ENCODE measurements around the gene IL17C.

DNA sequence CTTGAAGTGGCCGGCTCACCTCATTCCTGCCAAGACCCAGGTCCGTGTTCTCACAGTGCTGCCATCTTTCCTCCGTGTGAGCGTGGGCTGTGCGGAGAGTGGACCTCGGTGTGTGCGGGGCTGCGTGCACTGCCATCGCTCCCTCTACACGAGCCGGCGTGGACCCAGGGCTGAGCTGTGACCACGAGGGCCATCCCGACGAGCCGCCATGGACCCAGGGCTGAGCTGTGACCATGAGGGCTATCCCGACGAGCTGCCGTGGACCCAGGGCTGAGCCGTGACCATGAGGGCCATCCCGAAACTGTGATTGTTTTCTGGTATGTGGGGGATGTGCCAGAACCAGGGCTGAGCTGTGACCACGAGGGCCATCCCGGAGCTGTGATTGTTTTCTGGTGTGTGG is 33.4 kb downstream of the IL17C start:
- TF ChIP-seq, protein P1, sequence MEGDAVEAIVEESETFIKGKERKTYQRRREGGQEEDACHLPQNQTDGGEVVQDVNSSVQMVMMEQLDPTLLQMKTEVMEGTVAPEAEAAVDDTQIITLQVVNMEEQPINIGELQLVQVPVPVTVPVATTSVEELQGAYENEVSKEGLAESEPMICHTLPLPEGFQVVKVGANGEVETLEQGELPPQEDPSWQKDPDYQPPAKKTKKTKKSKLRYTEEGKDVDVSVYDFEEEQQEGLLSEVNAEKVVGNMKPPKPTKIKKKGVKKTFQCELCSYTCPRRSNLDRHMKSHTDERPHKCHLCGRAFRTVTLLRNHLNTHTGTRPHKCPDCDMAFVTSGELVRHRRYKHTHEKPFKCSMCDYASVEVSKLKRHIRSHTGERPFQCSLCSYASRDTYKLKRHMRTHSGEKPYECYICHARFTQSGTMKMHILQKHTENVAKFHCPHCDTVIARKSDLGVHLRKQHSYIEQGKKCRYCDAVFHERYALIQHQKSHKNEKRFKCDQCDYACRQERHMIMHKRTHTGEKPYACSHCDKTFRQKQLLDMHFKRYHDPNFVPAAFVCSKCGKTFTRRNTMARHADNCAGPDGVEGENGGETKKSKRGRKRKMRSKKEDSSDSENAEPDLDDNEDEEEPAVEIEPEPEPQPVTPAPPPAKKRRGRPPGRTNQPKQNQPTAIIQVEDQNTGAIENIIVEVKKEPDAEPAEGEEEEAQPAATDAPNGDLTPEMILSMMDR (IDR thresholded peaks at IDR 0.05): no peak
- TF ChIP-seq POLR2AphosphoS5 (IDR thresholded peaks at IDR 0.05) (no peak), POLR2A (IDR thresholded peaks at IDR 0.05) (no peak)

Measured in upper lobe of left lung (tissue), 4 donors.